RPMI7951 (cell line): Measurements from ENCODE around the gene MLXIP. TPM values are rescaled to one million over a fixed set of nuclear protein-coding genes. Genes with fewer than 3 reads are reported as not detected.
"Not testable (repeated sequence)": the region's sequence is repeated elsewhere in the genome, so short reads cannot be mapped to it uniquely, and the experiment has no call there.

ENCODE experiments used
- DNase-seq: peaks from one replicate; pipeline ENCODE4 v3.0.0-alpha.2; 2012; ENCODE audit warnings: low read depth
- total RNA-seq: library from RNA; depleted of rRNA; stranded (reverse); fragments of >200 nt; shearing (Covaris generic); gene quantifications from 2 replicates; pipeline ENCODE4 v1.2.3, GENCODE V29; 2014; rRNA removed

Gene MLXIP, protein sequence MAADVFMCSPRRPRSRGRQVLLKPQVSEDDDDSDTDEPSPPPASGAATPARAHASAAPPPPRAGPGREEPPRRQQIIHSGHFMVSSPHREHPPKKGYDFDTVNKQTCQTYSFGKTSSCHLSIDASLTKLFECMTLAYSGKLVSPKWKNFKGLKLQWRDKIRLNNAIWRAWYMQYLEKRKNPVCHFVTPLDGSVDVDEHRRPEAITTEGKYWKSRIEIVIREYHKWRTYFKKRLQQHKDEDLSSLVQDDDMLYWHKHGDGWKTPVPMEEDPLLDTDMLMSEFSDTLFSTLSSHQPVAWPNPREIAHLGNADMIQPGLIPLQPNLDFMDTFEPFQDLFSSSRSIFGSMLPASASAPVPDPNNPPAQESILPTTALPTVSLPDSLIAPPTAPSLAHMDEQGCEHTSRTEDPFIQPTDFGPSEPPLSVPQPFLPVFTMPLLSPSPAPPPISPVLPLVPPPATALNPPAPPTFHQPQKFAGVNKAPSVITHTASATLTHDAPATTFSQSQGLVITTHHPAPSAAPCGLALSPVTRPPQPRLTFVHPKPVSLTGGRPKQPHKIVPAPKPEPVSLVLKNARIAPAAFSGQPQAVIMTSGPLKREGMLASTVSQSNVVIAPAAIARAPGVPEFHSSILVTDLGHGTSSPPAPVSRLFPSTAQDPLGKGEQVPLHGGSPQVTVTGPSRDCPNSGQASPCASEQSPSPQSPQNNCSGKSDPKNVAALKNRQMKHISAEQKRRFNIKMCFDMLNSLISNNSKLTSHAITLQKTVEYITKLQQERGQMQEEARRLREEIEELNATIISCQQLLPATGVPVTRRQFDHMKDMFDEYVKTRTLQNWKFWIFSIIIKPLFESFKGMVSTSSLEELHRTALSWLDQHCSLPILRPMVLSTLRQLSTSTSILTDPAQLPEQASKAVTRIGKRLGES
- total RNA-seq: 2.6 and 3.8 TPM in 2 replicates

DNA sequence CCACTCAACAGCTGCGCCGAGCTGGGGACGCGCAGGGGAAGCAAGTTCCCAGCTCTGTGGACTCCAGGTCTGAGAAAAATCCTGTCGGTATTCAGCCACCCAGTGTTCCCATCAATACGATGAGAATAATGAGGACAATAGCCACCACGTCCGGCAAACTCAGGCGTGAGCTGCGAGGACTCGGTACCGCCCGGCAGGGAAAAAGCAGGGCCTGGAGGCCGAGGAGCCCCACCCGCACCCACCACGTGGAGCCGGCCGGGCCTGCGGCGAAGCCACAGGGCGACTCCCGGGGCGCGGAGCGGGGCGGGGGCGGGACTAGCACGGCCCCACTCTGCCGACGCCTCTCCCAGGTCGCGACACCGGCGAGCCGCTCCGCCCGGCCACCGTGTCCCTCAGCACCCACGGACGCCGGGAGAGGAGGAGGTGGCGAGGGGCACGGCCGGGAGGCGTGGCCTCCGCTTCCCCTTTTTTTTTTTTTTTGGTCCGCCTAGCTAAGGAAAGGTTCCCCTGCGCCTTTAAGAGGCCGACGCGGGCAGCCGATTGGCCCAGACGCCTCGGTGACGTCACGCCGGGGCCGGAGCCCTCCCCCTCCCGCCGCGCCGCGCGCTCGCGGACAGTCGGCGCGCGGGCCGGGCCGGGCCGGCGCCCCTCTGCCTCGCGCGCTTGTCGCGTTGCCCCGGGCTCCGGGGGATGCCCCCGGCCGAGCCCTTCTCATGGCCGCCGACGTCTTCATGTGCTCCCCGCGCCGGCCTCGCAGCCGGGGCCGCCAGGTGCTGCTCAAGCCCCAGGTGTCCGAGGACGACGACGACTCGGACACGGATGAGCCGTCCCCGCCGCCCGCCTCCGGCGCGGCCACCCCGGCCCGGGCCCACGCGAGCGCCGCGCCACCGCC lies at the start of gene MLXIP:
Gene MLXIP, plus strand, starts transcription at position 616 of the 892 bp plus-strand sequence. Its CDS starts 98 bp downstream, at position 714.
- peak; percentile 90 for DNase-seq

DNA sequence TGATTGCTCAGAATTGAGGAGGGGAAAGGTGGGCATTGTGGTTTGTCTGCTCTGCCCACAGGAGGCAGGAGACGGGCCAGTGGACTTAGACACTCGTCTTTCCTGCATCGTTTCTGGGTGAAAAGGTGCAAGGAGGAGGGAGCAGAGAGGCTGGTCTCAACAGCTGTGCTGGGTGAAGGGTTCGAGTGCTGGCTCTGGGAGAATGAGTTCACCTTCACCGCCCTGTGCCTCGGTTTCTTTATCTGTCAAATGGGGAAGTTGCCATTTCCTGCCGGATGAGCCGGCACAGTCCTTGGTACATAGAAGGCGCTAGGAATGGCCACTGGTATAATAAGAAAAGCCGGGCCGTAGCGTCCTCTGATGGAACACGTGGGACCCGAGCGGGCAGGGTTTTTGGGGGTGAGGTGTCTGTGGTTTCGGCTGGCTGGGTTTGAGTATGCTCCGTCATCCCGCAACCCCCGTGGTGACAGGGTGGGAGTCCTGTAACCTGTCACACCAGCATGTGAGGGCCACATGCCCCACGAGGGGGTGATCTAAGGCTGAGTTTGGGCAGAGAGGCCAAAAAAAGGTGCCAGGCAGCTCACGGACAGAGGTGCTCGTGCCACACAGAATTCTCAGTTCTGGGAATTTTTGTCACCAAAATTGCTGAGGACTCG lies 49.5 kb upstream of the MLXIP start:
- no peak for DNase-seq

DNA sequence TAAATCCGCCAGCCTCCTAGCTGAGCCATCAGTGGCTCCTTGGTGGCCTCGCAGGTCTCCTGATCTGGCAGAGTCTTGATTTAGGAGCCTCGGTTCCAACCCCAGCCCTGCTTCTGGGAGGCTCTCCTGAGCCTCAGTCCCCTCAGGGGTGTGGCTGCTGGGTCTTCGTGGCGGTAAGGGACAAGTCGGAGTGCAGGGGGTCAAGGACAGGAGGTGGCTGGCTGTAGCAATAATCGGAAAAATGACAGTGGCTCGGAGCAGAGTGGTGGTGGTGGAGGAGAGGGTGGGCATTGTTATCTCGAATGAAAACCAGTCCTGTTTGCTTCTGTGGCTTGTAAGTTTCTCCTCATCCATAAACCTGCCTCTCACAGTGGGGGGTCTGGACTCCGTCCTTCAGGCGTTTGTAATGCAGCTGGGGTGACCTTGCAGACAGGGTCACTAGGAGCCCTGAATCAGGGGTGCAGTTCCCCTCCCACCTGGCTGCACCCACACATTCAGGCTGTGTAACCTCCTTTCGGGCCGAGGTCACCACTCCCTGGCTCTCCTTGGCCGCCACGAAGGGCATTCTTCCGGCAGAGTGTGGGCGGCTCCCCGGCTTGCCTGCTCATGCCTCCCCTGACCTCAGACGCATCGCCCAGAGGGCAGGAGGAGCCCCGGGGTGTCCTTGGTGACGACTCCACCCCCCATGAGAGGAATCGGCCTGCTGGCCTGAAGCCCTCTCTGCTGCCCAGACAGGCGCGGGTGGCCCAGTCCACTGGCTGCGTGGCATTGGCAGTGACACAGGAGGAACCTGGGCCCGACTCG lies 48.7 kb upstream of the MLXIP start:
- DNase-seq: no peak

DNA sequence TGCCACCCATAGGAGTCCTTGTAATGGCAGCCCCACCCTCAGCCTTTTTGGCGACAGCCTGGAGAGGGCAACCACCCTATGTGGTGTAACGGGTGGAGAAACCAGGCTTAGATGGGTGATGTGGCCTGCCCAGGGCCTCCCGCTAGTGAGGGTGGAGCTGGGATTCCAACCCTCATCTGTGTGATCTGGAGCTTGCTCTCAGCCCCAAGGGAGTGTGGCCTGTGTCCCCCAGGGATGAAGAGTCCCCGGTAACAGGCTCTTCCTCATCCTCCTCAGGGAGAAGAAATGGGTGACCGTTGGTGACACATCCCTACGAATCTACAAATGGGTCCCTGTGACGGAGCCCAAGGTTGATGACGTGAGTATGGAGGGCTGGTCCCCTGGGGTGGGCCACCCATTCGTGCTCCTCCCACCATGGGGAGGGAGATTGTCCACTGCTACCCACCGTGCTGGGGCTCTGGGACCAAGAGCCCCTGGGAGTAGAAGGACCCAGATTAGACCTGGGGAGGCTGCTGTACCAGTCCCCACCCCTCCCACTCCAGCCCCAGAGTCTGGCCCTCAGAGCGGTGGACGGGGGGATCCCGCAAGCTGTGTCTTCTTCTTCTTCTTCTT lies 48.0 kb upstream of the MLXIP start:
- no peak for DNase-seq

DNA sequence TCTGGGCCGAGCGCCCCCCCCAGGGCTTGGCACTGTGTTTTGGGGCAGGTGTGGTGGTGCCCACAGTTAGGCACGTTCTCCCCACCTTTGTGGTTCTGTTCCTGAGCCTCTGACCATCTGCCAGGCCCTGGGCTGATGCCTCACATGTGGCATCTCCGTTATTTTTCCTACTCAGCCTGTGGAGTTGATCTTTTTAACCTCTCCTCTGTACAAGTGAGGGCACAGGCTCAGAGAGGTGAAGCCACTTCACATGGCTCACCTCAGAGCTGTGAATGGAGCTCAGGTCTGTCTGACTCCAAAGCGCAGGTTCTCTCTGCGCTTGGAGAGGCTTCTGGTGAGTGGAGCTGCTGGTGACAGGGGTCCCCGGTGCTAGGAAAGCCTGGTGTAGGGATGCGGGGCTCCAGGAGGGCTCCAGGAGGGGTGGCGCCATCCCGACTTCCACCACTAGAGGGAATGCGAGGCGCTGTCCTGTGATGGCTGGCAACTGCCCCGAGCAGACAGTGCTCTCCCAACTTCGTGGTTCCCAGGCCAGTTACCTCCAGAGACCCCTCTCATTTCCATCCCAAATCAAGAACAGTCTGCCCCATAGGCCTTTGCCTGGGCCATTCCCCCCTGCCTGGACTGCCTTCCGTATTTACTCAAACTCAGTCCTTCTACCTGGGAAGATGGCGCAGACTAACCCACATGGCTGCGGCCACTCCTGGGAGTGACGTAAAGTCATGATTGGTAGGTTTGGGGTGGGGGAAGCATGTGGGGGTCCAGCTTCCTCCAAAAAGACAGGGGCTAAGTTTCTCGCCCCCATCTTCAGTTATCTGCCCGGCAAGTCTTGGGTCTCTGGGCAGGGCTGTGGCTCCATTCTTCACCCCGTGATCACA lies 47.0 kb upstream of the MLXIP start:
- DNase-seq: peak; percentile 19

DNA sequence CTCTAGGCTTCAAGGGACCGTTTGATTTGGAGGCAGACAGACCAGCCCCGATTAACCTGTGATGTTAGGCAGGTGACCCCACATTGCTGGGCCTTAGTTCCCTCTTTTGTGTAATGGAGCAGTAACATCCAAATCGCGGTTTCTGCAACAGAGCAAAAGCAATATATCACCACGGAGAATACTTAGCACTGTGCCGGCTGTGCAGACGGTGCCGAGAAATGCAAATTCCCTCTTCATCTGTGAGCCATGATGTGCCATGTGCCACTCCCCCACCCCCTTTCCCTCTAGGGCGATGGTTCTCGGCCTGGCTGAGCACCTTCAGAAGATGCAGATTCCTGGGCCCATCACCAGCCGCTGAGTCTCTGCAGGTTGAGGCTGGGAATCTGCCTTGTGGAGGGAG lies 46.0 kb upstream of the MLXIP start:
- DNase-seq: no peak

DNA sequence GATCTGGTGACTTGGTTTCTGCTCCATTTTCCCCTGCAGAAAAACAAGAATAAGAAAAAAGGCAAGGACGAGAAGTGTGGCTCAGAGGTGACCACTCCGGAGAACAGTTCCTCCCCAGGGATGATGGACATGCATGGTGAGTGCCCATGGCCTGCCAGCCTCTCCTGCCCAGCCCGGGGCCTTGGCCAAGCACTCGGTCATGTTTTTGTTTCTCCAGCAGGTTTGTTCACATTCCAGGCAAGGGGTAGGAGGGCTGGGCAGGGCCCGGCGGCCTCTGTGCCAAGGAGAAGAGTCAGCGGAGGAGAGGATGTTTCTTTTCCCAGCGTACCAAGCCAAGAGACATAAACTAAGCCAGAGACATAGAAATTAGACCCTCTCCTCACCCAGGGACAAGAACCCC lies 43.3 kb upstream of the MLXIP start:
- DNase-seq: no peak

DNA sequence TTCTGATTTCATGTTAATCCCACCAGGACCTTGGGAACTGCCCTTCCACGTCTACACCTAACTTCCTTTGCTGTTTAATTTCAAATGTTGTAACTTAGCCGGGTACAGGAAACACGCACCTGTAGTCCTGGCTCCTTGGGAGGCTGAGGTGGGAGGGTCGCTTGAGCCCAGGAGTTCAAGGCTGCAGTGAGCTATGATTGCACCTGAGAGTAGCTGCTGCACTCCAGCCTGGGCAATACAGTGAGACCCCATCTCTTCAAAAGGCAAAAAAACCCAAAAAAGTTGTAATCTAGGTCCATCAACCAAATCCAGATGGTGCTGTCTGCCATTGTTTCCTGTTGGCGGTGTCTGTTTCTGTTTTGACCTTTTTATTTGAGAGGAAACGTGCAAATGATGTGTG lies 42.4 kb upstream of the MLXIP start:
- no peak for DNase-seq

DNA sequence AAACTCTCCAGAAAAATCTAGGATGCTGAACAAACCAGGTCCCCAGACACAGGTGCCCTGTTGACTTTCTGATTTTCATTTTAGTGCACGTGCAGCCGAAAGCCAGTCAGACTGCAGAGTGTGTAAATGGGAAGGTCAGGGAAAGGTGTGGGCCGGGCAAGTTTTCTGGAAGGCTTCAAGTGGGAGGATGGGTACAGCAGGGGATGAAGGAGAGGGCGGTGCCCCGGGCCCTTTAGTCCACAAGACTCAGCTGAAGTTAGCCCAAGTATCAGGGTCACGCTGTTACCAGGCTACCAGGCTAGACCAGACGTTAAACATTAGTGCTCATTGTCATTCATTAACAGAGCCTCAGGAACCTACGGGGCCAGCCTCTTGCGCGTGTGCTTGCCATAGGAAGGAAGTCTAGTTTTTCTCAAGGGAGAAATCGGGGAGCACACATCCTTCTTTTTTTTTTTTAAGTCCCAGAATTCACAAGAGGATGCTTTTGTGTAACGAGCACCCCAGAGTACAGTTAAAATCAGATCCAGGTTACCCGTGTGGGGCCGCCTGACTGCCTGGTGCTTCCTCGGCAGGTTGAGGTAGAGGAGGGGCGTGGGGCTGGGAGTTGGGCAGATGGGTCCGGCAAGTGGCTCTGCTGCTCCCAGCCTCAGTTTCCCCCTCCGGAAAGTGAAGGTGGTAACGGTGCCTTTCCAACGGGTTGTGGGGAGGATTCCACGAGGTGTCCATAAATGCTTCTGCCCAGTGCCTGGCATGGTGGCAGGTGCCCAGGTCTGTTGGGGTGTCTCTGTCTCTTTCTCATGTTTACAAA lies 37.8 kb upstream of the MLXIP start:
- DNase-seq: no peak

DNA sequence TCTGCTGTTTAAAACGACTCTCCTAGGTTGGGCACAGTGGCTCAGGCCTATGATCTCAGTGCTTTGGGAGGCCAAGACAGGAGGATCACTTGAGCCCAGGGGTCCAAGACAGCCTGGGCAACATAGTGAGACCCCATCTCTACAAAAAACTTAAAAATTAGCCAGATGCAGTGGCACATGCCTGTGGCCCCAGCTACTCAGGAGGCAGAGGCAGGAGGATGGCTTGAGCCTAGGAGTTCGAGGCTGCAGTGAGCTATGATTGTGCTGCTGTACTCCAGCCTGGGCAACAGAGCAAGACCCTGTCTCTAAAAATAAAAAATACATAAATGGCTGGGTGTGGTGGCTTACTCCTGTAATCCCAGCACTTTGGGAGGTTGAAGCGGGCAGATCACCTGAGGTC lies 37.1 kb upstream of the MLXIP start:
- DNase-seq: not testable (repeated sequence)

DNA sequence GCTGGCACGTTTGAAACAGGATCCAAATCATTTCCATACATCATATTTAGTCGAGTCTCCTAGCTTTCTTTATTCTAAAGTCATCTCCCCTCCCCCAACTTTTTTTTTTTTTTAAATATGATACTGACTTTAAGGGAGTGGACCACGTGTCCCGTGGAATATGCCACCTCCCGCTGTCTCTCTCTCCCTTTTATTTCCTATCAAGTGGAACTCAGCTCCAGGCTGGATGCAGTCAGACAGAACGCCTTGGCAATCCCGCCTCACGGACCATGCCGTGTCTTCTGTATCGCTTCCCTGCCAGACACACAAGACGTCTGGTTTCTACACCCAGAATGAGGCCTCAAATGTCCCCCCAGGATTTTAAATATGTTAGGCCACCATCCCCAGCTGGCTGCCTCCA lies 35.6 kb upstream of the MLXIP start:
- no peak for DNase-seq

DNA sequence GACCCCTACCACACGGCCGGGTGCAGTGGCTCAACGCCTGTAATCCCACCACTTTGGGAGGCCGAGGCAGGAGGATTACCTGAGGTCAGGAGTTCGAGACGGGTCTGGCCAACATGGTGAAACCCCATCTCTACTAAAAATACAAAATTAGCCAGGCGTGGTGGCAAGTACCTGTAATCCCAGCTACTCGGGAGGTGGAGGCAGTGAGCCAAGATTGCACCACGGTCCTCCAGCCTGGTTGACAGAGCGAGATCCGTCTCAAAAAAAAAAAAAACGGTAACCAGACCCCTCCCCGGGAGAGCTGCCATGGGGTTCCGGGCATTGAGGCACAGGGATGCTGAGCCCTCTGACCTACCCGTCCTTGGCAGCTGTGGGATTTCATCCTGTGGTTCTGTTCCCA lies 35.1 kb upstream of the MLXIP start:
- DNase-seq: no peak

DNA sequence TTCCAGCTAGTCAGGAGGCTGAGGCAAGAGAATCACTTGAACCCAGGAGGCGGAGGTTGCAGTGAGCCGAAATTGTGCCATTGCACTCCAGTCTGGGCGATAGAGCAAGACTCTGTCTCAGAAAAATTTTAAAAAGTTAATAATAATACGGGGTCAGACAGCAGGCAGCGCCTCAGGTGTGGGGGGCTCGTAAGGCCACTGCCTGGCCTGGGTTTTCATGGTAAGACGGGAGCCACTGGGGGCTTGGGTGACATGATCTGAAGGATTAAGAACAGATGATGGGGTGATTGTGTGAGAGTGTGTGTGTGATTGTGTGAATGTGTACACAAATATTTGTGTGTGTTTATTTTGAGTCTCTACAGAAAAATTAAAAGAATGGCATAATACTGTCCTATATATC lies 33.3 kb upstream of the MLXIP start:
- no peak for DNase-seq

DNA sequence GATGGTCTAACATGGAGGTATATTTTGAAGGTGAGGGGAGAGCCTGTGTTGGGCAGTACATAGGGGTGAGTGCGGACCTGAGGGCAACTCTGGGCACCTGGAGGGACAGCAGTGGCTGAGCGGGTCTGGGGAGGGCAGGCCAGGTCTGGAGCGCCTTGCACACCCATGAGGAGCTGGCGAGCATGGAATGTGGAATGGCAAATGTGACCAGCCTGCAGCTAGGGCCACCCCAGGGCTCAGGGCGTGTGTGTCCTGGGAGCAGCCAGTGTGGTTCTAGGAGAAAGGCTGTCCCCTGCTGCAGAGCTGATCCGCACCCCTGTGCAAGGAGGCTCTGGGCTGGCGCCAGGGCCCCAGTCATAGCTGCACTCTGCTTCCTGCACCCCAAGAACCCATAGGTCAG lies 32.4 kb upstream of the MLXIP start:
- no peak for DNase-seq

DNA sequence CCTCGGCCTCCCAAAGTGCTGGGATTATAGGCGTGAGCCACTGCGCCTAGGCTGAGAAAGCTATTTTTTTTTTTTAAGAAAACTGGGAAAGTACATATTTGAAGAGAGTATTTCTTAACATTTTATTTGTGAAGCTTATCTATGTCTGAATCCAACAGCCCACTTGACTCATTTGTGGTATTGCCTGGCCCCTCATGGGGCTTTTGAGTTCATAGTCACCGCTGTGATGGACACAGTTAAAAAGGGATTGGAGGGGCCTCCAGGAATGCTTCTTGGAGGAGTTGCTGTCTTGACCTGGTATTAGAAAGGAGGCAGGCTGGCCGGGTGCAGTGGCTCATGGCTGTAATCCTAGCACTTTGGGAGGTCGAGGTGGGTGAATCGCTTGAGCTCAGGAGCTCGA lies 30.4 kb upstream of the MLXIP start:
- DNase-seq: peak; percentile 12

DNA sequence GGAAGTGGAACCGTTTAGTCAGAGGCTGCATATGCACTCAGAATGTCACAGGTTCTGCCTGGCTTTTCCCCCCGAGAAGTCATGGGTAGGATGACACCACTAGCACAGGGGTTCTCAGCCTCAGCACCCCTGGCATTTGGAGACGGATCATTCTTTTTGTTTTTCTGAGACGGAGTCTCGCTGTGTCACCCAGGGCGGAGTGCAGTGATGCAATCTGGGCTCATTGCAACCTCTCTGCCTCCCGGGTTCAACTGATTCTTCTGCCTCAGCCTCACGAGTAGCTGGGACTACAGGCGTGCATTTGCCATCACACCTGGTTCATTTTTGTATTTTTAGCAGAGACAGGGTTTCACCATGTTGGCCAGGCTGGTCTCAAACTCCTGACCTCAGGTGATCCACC lies 28.7 kb upstream of the MLXIP start:
- no peak for DNase-seq

DNA sequence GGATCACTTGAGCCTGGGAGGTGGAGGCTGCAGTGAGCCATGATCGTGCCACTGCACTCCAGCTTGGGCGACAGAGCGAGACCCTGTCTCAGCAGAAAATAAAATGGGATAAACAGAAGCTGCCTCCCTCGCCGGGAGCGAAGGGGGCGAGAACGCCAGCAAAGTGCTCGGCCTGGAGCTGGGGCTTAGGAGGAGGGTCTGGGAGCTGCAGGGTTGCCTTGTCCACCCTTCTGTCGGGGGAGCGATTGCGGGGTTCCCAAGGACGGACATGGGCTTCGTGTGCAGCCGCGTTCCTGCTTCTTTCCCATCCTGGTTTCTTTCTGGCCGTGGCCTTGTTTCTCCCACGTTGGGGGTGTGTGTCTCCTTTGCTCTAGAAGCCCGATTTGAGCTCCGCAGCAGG lies 27.9 kb upstream of the MLXIP start:
- DNase-seq: no peak

DNA sequence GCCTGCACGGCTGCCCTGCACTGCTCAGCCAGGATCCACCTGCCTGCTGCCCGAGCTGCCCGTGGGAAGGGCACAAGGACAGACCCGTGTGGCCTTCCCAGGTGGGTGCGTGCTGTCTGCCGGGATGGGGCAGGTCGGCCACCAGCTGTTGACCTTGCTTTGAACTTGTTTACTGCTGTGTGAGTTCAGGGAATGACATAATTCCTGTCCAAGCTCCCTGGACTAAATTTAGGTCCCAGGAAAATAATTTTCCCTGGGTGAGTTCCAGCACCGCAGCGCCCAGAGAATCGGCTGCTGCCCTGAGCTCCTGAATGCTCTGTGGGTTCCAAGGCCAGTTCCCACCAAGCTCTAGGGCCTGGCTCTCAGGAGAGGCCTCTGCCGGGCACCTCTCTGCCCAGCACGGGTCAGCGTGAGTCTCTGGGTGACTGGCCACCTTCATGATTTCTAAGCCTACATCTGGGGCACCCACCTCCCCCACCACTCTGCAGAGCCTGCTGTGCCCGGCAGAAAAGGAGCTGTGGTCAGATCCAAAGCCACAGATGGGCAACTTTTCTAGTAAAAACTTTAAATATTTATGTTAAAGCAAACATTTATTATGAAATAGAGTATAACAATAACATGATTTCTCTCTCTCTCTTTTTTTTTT lies 27.2 kb upstream of the MLXIP start:
- DNase-seq: no peak
